ENCODE measurements around the gene SORCS2.

The SORCS2 gene

GRCh38 chr4:7627251-7628250 is 435.2 kb downstream of the SORCS2 start:
- Histone ChIP-seq H3K9me3 (ENCODE audit: control insufficient read depth, low read length) (peaks cover 4% of the 10 kb centered on the region), H3K4me1 (ENCODE audit: control insufficient read depth, insufficient read depth, low read depth, low read length) (peaks cover 20% of the 10 kb centered on the region), H2BK5ac (ENCODE audit: low read depth, low read length, poor library complexity, severe bottlenecking) (no peak overlapping the region), H3K27me3 (ENCODE audit: control insufficient read depth in 1 of 2, insufficient read depth in 1 of 2, low read length in 2 of 2) (peaks cover 8 to 14% of the 10 kb centered on the region in 2 experiments), H3K18ac (ENCODE audit: low read depth in 1 of 2, low read length in 2 of 2) (no peak overlapping the region), H3K27ac (ENCODE audit: low read length, poor library complexity, severe bottlenecking) (no peak overlapping the region), H3K79me1 (replicated peaks; ENCODE audit: low read length, poor library complexity, severe bottlenecking) (no peaks in the 10 kb centered on the region), H3K4me3 (ENCODE audit: insufficient read depth in 1 of 2, low read depth in 1 of 2, low read length in 2 of 2) (no peak overlapping the region), H3K23ac (ENCODE audit: low read length in 2 of 2) (no peak overlapping the region), H3K4ac (ENCODE audit: low read depth in 1 of 2, low read length in 2 of 2) (no peak overlapping the region), H2BK12ac (ENCODE audit: low read length in 2 of 2) (no peak overlapping the region), H2BK120ac (ENCODE audit: low read depth, low read length) (no peak overlapping the region), H4K8ac (ENCODE audit: low read length) (no peak overlapping the region), H2BK15ac (ENCODE audit: low read depth, poor library complexity, severe bottlenecking) (no peak overlapping the region), H3K36me3 (ENCODE audit: control insufficient read depth in 1 of 2, insufficient read depth in 2 of 2, low read depth in 1 of 2, low read length in 2 of 2) (no peaks in the 10 kb centered on the region), H2AFZ (ENCODE audit: low read depth, low read length) (no peak overlapping the region), H4K91ac (ENCODE audit: low read length) (no peak overlapping the region), H3K4me2 (ENCODE audit: low read length, poor library complexity, severe bottlenecking) (no peak overlapping the region), H3K9ac (ENCODE audit: low read length) (no peak overlapping the region), H3K14ac (ENCODE audit: low read length in 2 of 2) (no peak overlapping the region), H2AK5ac (ENCODE audit: low read length, severe bottlenecking) (no peak overlapping the region)
- DNase-seq = no peak
- 94% methylated on average over 16 of the region's 18 CpGs for WGBS

DNA sequence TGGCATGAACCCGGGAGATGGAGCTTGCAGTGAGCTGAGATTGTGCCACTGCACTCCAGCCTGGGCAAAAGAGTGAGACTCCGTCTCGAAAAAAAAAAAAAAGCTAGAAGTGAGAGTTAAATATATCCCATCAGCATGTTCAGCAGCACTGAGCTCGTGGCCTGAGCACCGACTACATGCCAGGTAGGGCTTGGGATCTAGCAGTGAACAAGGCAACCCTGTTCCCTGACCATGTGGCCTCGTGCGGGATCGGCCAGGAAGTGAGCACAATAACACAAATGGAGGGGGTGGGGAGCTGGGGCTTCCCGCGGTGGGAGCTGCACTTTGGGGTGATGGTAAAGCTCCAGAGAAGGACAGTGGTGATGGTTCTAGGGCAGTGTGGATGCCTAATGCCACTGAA is 436.1 kb downstream of the SORCS2 start:
- no peak overlapping the region for H3K9ac ChIP-seq (ENCODE audit: low read length)
- H3K36me3 ChIP-seq (ENCODE audit: control insufficient read depth in 1 of 2, insufficient read depth in 2 of 2, low read depth in 1 of 2, low read length in 2 of 2) = no peaks in the 10 kb centered on the region
- H4K91ac ChIP-seq (ENCODE audit: low read length) = no peak overlapping the region

GRCh38 chr4:7629501-7630254 is 437.3 kb downstream of the SORCS2 start:
- Histone ChIP-seq H3K4me2 (ENCODE audit: low read length, poor library complexity, severe bottlenecking) (no peak overlapping the region), H3K79me1 (replicated peaks; ENCODE audit: low read length, poor library complexity, severe bottlenecking) (no peaks in the 10 kb centered on the region), H2AFZ (ENCODE audit: low read depth, low read length) (no peak overlapping the region), H4K91ac (ENCODE audit: low read length) (peak overlapping the region; percentile 3), H2BK15ac (ENCODE audit: low read depth, poor library complexity, severe bottlenecking) (no peak overlapping the region), H3K36me3 (ENCODE audit: control insufficient read depth in 1 of 2, insufficient read depth in 2 of 2, low read depth in 1 of 2, low read length in 2 of 2) (no peaks in the 10 kb centered on the region), H2AK5ac (ENCODE audit: low read length, severe bottlenecking) (no peak overlapping the region), H3K4me3 (ENCODE audit: insufficient read depth in 1 of 2, low read depth in 1 of 2, low read length in 2 of 2) (no peak overlapping the region), H3K4me1 (ENCODE audit: control insufficient read depth, insufficient read depth, low read depth, low read length) (peaks cover 19% of the 10 kb centered on the region), H2BK5ac (ENCODE audit: low read depth, low read length, poor library complexity, severe bottlenecking) (no peak overlapping the region), H2BK12ac (ENCODE audit: low read length in 2 of 2) (peak overlapping the region in 1 of 2 experiments; percentile 33), H2BK120ac (ENCODE audit: low read depth, low read length) (peak overlapping the region; percentile 91), H3K9me3 (ENCODE audit: control insufficient read depth, low read length) (peaks cover 4% of the 10 kb centered on the region), H3K23ac (ENCODE audit: low read length in 2 of 2) (no peak overlapping the region), H4K8ac (ENCODE audit: low read length) (no peak overlapping the region), H3K14ac (ENCODE audit: low read length in 2 of 2) (no peak overlapping the region), H3K18ac (ENCODE audit: low read depth in 1 of 2, low read length in 2 of 2) (no peak overlapping the region), H3K27ac (ENCODE audit: low read length, poor library complexity, severe bottlenecking) (no peak overlapping the region), H3K9ac (ENCODE audit: low read length) (no peak overlapping the region), H3K27me3 (ENCODE audit: control insufficient read depth in 1 of 2, insufficient read depth in 1 of 2, low read length in 2 of 2) (peaks cover 1 to 15% of the 10 kb centered on the region in 2 experiments), H3K4ac (ENCODE audit: low read depth in 1 of 2, low read length in 2 of 2) (no peak overlapping the region)
- DNase-seq = no peak
- 87% methylated on average over 13 of the region's 13 CpGs for WGBS

More for the DNA sequence above, 436.1 kb downstream of the SORCS2 start:
- Histone ChIP-seq H3K18ac (ENCODE audit: low read depth in 1 of 2, low read length in 2 of 2) (no peak overlapping the region), H2BK120ac (ENCODE audit: low read depth, low read length) (no peak overlapping the region), H2BK15ac (ENCODE audit: low read depth, poor library complexity, severe bottlenecking) (no peak overlapping the region), H3K9me3 (ENCODE audit: control insufficient read depth, low read length) (peaks cover 4% of the 10 kb centered on the region), H3K79me1 (replicated peaks; ENCODE audit: low read length, poor library complexity, severe bottlenecking) (no peaks in the 10 kb centered on the region), H3K4me2 (ENCODE audit: low read length, poor library complexity, severe bottlenecking) (no peak overlapping the region), H2BK12ac (ENCODE audit: low read length in 2 of 2) (no peak overlapping the region), H4K8ac (ENCODE audit: low read length) (no peak overlapping the region), H3K27ac (ENCODE audit: low read length, poor library complexity, severe bottlenecking) (no peak overlapping the region), H2BK5ac (ENCODE audit: low read depth, low read length, poor library complexity, severe bottlenecking) (no peak overlapping the region), H2AFZ (ENCODE audit: low read depth, low read length) (no peak overlapping the region), H3K14ac (ENCODE audit: low read length in 2 of 2) (no peak overlapping the region), H3K4ac (ENCODE audit: low read depth in 1 of 2, low read length in 2 of 2) (no peak overlapping the region), H2AK5ac (ENCODE audit: low read length, severe bottlenecking) (no peak overlapping the region), H3K23ac (ENCODE audit: low read length in 2 of 2) (no peak overlapping the region), H3K27me3 (ENCODE audit: control insufficient read depth in 1 of 2, insufficient read depth in 1 of 2, low read length in 2 of 2) (peaks cover 4 to 13% of the 10 kb centered on the region in 2 experiments), H3K4me3 (ENCODE audit: insufficient read depth in 1 of 2, low read depth in 1 of 2, low read length in 2 of 2) (no peak overlapping the region), H3K4me1 (ENCODE audit: control insufficient read depth, insufficient read depth, low read depth, low read length) (peaks cover 20% of the 10 kb centered on the region)
- WGBS = 86% methylated on average over 9 of the region's 10 CpGs
- DNase-seq = no peak

Data from mesenchymal stem cell (in vitro differentiated cells and primary cell).